Smooth muscle cell of trachea (primary cell): ENCODE results near the gene ADGRG4. TPM values are rescaled to one million over a fixed set of nuclear protein-coding genes. Genes with fewer than 3 reads are reported as not detected.

Experiments used
- total RNA-seq: library from RNA; depleted of rRNA; stranded (reverse); fragments of >200 nt; gene quantifications from 2 replicates; pipeline ENCODE4 v1.2.1, GENCODE V29; 2014

The ADGRG4 gene, protein sequence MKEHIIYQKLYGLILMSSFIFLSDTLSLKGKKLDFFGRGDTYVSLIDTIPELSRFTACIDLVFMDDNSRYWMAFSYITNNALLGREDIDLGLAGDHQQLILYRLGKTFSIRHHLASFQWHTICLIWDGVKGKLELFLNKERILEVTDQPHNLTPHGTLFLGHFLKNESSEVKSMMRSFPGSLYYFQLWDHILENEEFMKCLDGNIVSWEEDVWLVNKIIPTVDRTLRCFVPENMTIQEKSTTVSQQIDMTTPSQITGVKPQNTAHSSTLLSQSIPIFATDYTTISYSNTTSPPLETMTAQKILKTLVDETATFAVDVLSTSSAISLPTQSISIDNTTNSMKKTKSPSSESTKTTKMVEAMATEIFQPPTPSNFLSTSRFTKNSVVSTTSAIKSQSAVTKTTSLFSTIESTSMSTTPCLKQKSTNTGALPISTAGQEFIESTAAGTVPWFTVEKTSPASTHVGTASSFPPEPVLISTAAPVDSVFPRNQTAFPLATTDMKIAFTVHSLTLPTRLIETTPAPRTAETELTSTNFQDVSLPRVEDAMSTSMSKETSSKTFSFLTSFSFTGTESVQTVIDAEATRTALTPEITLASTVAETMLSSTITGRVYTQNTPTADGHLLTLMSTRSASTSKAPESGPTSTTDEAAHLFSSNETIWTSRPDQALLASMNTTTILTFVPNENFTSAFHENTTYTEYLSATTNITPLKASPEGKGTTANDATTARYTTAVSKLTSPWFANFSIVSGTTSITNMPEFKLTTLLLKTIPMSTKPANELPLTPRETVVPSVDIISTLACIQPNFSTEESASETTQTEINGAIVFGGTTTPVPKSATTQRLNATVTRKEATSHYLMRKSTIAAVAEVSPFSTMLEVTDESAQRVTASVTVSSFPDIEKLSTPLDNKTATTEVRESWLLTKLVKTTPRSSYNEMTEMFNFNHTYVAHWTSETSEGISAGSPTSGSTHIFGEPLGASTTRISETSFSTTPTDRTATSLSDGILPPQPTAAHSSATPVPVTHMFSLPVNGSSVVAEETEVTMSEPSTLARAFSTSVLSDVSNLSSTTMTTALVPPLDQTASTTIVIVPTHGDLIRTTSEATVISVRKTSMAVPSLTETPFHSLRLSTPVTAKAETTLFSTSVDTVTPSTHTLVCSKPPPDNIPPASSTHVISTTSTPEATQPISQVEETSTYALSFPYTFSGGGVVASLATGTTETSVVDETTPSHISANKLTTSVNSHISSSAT (N-terminal part only)
- total RNA-seq: under 0.01 TPM in 1 of 2 replicates, not detected in the other

DNA sequence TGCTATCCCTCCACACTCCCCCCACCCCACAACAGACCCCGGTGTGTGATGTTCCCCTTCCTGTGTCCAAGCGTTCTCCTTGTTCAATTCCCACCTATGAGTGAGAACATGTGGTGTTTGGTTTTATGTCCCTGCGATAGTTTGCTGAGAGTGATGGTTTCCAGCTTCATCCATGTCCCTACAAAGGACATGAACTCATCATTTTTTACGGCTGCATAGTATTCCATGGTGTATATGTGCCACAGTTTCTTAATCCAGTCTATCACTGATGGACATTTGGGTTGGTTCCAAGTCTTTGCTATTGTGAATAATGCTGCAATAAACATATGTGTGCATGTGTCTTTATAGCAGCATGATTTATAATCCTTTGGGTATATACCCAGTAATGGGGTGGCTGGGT lies at the start of gene ADGRG4:
Gene ADGRG4, plus strand, starts transcription at position 243 of the 400 bp plus-strand sequence. CDS start 7,815 bp downstream, outside the sequence.

DNA sequence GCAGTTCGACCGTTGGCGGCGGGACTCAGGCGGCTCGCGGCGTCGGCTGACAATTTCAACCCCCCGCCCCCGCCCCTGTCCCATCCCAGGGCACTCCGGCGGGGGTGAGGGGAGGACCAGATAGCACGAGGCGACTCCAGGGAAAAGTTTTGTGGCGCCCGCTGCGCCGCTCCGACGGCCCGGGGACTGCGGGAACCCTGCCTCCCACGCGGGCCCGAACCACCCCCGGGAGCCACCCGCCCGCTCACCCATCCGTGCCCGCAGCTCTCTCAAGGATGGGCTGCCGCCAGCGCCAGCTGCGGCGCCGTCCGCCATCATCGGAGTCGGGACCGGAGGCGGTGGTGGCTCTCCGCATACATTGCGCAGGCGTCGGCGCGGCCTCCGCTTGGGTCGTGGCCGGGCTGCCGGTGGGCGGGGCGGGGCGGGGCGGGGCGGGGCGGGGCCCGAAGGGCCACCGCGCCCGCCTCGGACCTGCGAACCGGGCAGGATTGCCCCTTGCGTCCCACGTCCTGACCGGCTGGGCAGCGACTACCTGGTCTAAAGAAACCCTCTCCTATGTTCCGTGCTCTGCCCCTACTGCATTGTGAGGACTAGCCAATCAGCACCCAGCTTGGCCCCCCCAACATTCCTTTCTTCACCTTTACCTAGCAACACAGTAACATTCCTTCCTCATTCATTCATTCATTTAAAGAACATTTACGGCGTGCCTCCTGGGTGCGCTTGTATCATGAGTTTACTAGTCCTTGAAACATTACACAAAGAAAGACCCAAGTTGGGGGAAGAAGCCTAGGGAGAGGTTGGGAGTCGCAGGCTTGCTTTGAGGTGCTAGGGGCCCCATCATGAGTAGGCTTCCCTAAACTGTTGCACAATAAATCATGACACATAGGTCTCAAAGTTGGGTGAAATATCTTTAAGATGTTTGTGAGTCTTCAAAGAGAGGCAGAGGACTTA lies 49.4 kb upstream of the ADGRG4 start, which contains the start of gene MAP7D3:
Gene MAP7D3, minus strand, starts transcription at position 360 of the 951 bp plus-strand sequence. Its CDS starts 42 bp downstream, at position 318.

Other genes with a start within 250 kb of the ADGRG4 start
- 82.8 and 121 TPM in 2 replicates for gene FHL1, start 153.4 kb upstream of the ADGRG4 start, total RNA-seq
- 13.9 and 19.6 TPM in 2 replicates for gene MAP7D3, start 49.6 kb upstream of the ADGRG4 start, total RNA-seq
- not detected in 2 replicates for gene BRS3, start 187.0 kb downstream of the ADGRG4 start, total RNA-seq
- 34.6 and 41.3 TPM in 2 replicates for gene HTATSF1, start 196.6 kb downstream of the ADGRG4 start, total RNA-seq
- not detected in 2 replicates for gene VGLL1, start 231.3 kb downstream of the ADGRG4 start, total RNA-seq